Calu3 (cell line): ENCODE measurements around the gene PCDHA1. TPM values are rescaled to one million over a fixed set of nuclear protein-coding genes. Genes with fewer than 3 reads are reported as not detected.

Experiments
- BruUV-seq: library from RNA; stranded (reverse); fragments of 400-500 nt; replicated peaks from 2 replicates; lab custom pipeline; 2021; lab: Mats Ljungman, UMichigan
- CTCF ChIA-PET: fragments of 300-600 bp; sonication (Branson Sonifier 250); formaldehyde crosslinking; loops from one replicate; lab custom pipeline; 2022; ENCODE audit warnings: antibody characterized with exemption; lab: Charles Lee
- DNase-seq: peaks from one replicate; pipeline ENCODE4 v3.0.0; 2022
- H3K27ac Mint-ChIP-seq: one replicate; pipeline ENCODE4 v1.8.0; 2022; ENCODE audit warnings: mixed read lengths; ENCODE audit not compliant: unreplicated experiment
- H3K27me3 Mint-ChIP-seq: one replicate; pipeline ENCODE4 v1.8.0; 2022; ENCODE audit warnings: mixed read lengths; ENCODE audit not compliant: unreplicated experiment
- H3K36me3 Mint-ChIP-seq: one replicate; pipeline ENCODE4 v1.8.0; 2022; ENCODE audit warnings: mild to moderate bottlenecking, moderate library complexity, mixed read lengths; ENCODE audit not compliant: insufficient read depth, unreplicated experiment
- H3K4me1 Mint-ChIP-seq: one replicate; pipeline ENCODE4 v1.8.0; 2022; ENCODE audit warnings: mild to moderate bottlenecking, low read depth, mixed read lengths; ENCODE audit not compliant: unreplicated experiment
- H3K4me3 Mint-ChIP-seq: one replicate; pipeline ENCODE4 v1.8.0; 2022; ENCODE audit warnings: mild to moderate bottlenecking, low read depth, moderate library complexity, mixed read lengths; ENCODE audit not compliant: unreplicated experiment
- H3K9me3 Mint-ChIP-seq: one replicate; pipeline ENCODE4 v1.8.0; 2022; ENCODE audit warnings: low read depth, mixed read lengths; ENCODE audit not compliant: unreplicated experiment
- intact Hi-C: fragments of 100-400 bp; cut with micrococcal nuclease; formaldehyde crosslinking; loops from one replicate; pipeline ENCODE4 v1.10.0; 2022; ENCODE audit not compliant: unreplicated experiment
- total RNA-seq: library from RNA; stranded (reverse); gene quantifications from 2 replicates; pipeline ENCODE4 v1.2.3, GENCODE V29; 2022
- TF ChIP-seq, protein P1 (sequence below): fragments of 200-600 bp; IDR thresholded peaks from one replicate; pipeline ENCODE4 v1.8.0; 2022; ENCODE audit warnings: antibody characterized with exemption; ENCODE audit not compliant: unreplicated experiment

PCDHA1 gene
- total RNA-seq, 1 experiment from 2014 or later: 0.83 TPM

- no peaks in the 10 kb centered on the region for H3K4me1 Mint-ChIP-seq
- H3K4me3 Mint-ChIP-seq: no peak overlapping the region
- no peaks in the 10 kb centered on the region for H3K36me3 Mint-ChIP-seq
- no peak overlapping the region for H3K27ac Mint-ChIP-seq
- BruUV-seq: no TSS peak
- H3K9me3 Mint-ChIP-seq: peaks cover 5% of the 10 kb centered on the region
- H3K27me3 Mint-ChIP-seq: no peaks in the 10 kb centered on the region
- TF ChIP-seq, protein P1, sequence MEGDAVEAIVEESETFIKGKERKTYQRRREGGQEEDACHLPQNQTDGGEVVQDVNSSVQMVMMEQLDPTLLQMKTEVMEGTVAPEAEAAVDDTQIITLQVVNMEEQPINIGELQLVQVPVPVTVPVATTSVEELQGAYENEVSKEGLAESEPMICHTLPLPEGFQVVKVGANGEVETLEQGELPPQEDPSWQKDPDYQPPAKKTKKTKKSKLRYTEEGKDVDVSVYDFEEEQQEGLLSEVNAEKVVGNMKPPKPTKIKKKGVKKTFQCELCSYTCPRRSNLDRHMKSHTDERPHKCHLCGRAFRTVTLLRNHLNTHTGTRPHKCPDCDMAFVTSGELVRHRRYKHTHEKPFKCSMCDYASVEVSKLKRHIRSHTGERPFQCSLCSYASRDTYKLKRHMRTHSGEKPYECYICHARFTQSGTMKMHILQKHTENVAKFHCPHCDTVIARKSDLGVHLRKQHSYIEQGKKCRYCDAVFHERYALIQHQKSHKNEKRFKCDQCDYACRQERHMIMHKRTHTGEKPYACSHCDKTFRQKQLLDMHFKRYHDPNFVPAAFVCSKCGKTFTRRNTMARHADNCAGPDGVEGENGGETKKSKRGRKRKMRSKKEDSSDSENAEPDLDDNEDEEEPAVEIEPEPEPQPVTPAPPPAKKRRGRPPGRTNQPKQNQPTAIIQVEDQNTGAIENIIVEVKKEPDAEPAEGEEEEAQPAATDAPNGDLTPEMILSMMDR: no peak
- intact Hi-C loops: no loop called here
- CTCF ChIA-PET: no interaction called here
- DNase-seq: no peak
Measured at GRCh38 chr5:140877262-140877581, 91.3 kb downstream of the PCDHA1 start.

DNA sequence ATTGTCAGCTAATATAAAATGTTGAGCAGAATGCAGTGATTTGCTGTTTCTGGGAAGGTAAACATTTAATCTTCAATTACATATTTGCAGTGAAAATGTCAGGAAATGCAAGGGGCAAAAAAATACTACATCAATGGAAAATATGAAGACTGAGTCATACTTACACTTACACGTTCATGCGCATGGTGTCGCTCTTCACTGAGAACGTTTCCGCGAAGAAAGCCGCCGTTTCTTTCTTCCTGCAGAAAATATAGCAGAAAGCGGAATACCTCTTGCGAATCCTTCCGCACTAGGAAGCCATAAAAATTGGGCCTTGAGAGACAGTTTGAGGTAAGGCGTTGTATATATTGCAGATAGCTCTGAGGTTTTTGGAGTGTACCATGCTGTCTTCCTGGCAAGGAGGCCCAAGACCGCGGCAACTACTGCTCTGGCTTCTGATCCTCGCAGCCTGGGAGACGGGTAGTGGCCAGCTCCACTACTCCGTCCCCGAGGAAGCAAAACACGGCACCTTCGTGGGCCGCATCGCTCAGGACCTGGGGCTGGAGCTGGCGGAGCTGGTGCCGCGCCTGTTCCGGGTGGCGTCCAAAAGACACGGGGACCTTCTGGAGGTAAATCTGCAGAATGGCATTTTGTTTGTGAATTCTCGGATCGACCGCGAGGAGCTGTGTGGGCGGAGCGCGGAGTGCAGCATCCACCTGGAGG, 96.1 kb downstream of the PCDHA1 start, which contains the start of gene PCDHA13:
Gene PCDHA13, plus strand, starts transcription at position 236 of the 702 bp plus-strand sequence. Its CDS starts 145 bp downstream, at position 381.
- DNase-seq: peak; percentile 30
- peak within 1 kb of the TSS; percentile 42 for H3K4me3 Mint-ChIP-seq
- intact Hi-C loops: loop anchor here (1.0 to 2.0 kb wide), 3 partner anchors 45 to 159 kb away; partner anchors contain the start of genes PCDHA4 and PCDHAC1

GRCh38 chr5:140882591-140882899, 96.6 kb downstream of the PCDHA1 start:
- no peak overlapping the region for H3K27ac Mint-ChIP-seq
- no peaks in the 10 kb centered on the region for H3K36me3 Mint-ChIP-seq
- no peaks in the 10 kb centered on the region for H3K27me3 Mint-ChIP-seq
- H3K4me3 Mint-ChIP-seq: peak overlapping the region; percentile 42
- H3K4me1 Mint-ChIP-seq: no peaks in the 10 kb centered on the region
- BruUV-seq: no TSS peak
- TF ChIP-seq, protein P1: no peak
- DNase-seq: peak; percentile 46
- intact Hi-C loops: loop anchor here (1.0 to 2.0 kb wide), 3 partner anchors 44 to 159 kb away; partner anchors contain the start of genes PCDHA4 and PCDHAC1
- H3K9me3 Mint-ChIP-seq: peaks cover 5% of the 10 kb centered on the region
- CTCF ChIA-PET: interaction anchor here (1.2 to 1.6 kb wide), 2 partner anchors 84 to 158 kb away, joined by 3 to 7 read pairs; partner anchors contain the start of gene PCDHAC2

More for the DNA sequence above, 96.1 kb downstream of the PCDHA1 start, which contains the start of gene PCDHA13:
- no peaks in the 10 kb centered on the region for H3K4me1 Mint-ChIP-seq
- no peaks in the 10 kb centered on the region for H3K36me3 Mint-ChIP-seq
- CTCF ChIA-PET: interaction anchor here (1.2 to 1.6 kb wide), 2 partner anchors 84 to 158 kb away, joined by 3 to 7 read pairs; partner anchors contain the start of gene PCDHAC2
- TF ChIP-seq, protein P1: no peak
- H3K27ac Mint-ChIP-seq: no peak within 1 kb of the TSS
- no peaks in the 10 kb centered on the region for H3K27me3 Mint-ChIP-seq
- BruUV-seq: no TSS peak
- H3K9me3 Mint-ChIP-seq: peaks cover 5% of the 10 kb centered on the region

GRCh38 chr5:140883373-140883772, 97.4 kb downstream of the PCDHA1 start:
- TF ChIP-seq, protein P1: no peak
- intact Hi-C loops: loop anchor here (2.0 kb wide), 1 partner anchor 43 kb away; the partner anchor contains the start of gene PCDHAC1
- Mint-ChIP-seq H3K9me3 (peaks cover 5% of the 10 kb centered on the region), H3K27ac (no peak overlapping the region), H3K4me1 (no peaks in the 10 kb centered on the region), H3K27me3 (no peaks in the 10 kb centered on the region), H3K4me3 (no peak overlapping the region), H3K36me3 (no peaks in the 10 kb centered on the region)
- CTCF ChIA-PET: interaction anchor here (1.6 kb wide), 1 partner anchor 83 kb away, joined by 3 read pairs; the partner anchor contains the start of gene PCDHAC2
- no peak for DNase-seq
- BruUV-seq: no TSS peak
